Measurements from ENCODE around the gene NCBP3.

NCBP3 gene

DNA sequence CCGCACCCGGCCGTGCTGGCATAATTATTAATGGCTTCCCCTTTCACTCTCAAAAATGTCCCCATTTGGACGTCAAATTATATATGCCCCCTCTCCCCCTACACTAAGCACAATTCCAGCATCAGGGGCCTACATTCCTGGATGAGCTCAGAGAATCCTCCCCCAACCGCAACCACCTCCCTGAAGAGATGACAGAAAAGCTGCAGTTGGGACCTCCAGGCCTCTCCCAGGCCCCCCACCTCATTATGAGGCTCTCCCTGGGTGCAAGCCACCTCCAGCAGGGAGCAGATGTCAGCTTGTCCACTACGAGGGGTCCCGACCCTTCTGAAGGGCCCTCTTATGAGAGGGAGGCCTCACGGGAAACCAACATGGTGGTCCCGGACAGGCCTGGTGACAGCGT lies 18.5 kb upstream of the NCBP3 start:
- H3K9ac ChIP-seq (ENCODE audit: low read depth, low read length), result no peak overlapping the region

DNA sequence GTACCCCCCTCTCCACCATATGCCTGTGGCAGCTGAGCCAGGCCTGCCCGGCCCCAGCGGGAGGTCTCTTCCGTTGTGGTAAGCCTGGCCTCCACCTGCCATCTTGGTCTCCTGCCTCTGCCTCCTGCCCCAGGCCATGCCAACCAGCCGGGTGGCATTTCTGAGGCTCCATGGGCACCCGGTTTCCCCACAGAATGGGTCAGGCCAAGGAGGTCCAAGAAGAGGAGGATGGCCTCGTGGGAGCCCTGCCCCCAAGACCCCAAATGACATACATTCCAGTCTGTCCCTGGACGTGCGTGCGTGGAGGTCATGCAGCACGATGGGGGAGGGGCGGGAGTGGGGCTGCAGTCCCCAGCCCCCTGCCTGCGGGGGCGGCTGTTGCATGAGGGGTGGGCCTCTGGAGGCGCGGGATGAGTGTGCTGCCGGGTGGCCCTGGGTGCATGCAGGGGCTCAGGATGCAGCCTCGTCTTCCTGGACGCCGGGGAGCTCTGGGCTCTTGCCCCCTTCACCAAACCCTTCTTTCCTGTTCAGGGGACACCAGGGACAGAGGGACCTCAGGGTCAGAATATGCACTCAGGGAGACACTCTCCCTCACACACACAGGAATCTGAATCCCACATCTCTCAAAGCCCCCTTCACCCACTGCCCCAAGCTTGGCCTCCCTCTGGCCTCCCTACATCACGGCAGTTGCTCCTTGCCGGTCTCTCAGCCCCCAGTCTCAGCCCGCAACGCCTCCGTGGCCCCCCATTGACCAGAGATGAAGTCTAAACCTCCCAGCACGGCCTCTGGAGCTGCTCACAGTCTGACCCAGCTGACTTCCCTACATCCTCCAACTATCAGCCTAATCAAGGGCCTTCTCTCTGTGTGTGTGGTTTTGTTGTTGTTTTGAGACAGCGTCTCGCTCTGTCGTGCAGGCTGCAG lies 16.0 kb upstream of the NCBP3 start:
- no peak overlapping the region for H2AFZ ChIP-seq (ENCODE audit: low read depth, low read length)
- DNase-seq (no peak), ATAC-seq (ENCODE audit: insufficient read depth, low read depth) (no peak)
- no peak overlapping the region for H3K4me3 ChIP-seq (ENCODE audit: low read depth in 1 of 2, low read length in 2 of 2)
- H3K4me1 ChIP-seq (ENCODE audit: insufficient read depth, low read length), result no peaks in the 10 kb centered on the region
- no peak overlapping the region for H3K4me2 ChIP-seq (ENCODE audit: insufficient read depth, low read length)
- H3K79me2 ChIP-seq (ENCODE audit: insufficient read depth, low read length), result no peaks in the 10 kb centered on the region
- no peak for TF ChIP-seq EZH2 (IDR thresholded peaks at IDR 0.05; ENCODE audit: borderline replicate concordance, low read depth, low read length, severe bottlenecking)
- TF ChIP-seq, protein P1, sequence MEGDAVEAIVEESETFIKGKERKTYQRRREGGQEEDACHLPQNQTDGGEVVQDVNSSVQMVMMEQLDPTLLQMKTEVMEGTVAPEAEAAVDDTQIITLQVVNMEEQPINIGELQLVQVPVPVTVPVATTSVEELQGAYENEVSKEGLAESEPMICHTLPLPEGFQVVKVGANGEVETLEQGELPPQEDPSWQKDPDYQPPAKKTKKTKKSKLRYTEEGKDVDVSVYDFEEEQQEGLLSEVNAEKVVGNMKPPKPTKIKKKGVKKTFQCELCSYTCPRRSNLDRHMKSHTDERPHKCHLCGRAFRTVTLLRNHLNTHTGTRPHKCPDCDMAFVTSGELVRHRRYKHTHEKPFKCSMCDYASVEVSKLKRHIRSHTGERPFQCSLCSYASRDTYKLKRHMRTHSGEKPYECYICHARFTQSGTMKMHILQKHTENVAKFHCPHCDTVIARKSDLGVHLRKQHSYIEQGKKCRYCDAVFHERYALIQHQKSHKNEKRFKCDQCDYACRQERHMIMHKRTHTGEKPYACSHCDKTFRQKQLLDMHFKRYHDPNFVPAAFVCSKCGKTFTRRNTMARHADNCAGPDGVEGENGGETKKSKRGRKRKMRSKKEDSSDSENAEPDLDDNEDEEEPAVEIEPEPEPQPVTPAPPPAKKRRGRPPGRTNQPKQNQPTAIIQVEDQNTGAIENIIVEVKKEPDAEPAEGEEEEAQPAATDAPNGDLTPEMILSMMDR (IDR thresholded peaks at IDR 0.05; ENCODE audit: borderline replicate concordance, extremely low read depth, low read length, poor library complexity, severe bottlenecking), result no peak
- peaks cover 3% of the 10 kb centered on the region; the same call in 1 of the 2 replicates for H3K36me3 ChIP-seq (ENCODE audit: insufficient read depth, low read length)
- H3K27ac ChIP-seq (ENCODE audit: low read length), result no peak overlapping the region
- no peak overlapping the region for H3K9ac ChIP-seq (ENCODE audit: low read depth, low read length)
- H3K27me3 ChIP-seq (ENCODE audit: insufficient read depth, low read length, poor library complexity), result no peaks in the 10 kb centered on the region
- no peaks in the 10 kb centered on the region for H3K9me3 ChIP-seq (ENCODE audit: insufficient read depth, low read length, severe bottlenecking)
- no peaks in the 10 kb centered on the region; the same call in 1 of the 2 replicates for H4K20me1 ChIP-seq (ENCODE audit: insufficient read depth, low read length)

More for the DNA sequence above, 18.5 kb upstream of the NCBP3 start:
- no peak for ATAC-seq (ENCODE audit: insufficient read depth, low read depth)
- TF ChIP-seq, protein P1 (IDR thresholded peaks at IDR 0.05; ENCODE audit: borderline replicate concordance, extremely low read depth, low read length, poor library complexity, severe bottlenecking), result no peak
- TF ChIP-seq EZH2 (IDR thresholded peaks at IDR 0.05; ENCODE audit: borderline replicate concordance, low read depth, low read length, severe bottlenecking), result no peak
- Histone ChIP-seq H3K4me3 (ENCODE audit: low read depth in 1 of 2, low read length in 2 of 2) (no peak overlapping the region), H3K79me2 (ENCODE audit: insufficient read depth, low read length) (no peaks in the 10 kb centered on the region), H3K9me3 (ENCODE audit: insufficient read depth, low read length, severe bottlenecking) (no peaks in the 10 kb centered on the region), H3K27me3 (ENCODE audit: insufficient read depth, low read length, poor library complexity) (no peaks in the 10 kb centered on the region), H2AFZ (ENCODE audit: low read depth, low read length) (no peak overlapping the region), H3K4me2 (ENCODE audit: insufficient read depth, low read length) (no peak overlapping the region), H3K27ac (ENCODE audit: low read length) (no peak overlapping the region), H3K4me1 (ENCODE audit: insufficient read depth, low read length) (no peaks in the 10 kb centered on the region), H4K20me1 (ENCODE audit: insufficient read depth, low read length) (no peaks in the 10 kb centered on the region; the same call in 1 of the 2 replicates), H3K36me3 (ENCODE audit: insufficient read depth, low read length) (peaks cover 3% of the 10 kb centered on the region; the same call in 1 of the 2 replicates)
- DNase-seq, result no peak

DNA sequence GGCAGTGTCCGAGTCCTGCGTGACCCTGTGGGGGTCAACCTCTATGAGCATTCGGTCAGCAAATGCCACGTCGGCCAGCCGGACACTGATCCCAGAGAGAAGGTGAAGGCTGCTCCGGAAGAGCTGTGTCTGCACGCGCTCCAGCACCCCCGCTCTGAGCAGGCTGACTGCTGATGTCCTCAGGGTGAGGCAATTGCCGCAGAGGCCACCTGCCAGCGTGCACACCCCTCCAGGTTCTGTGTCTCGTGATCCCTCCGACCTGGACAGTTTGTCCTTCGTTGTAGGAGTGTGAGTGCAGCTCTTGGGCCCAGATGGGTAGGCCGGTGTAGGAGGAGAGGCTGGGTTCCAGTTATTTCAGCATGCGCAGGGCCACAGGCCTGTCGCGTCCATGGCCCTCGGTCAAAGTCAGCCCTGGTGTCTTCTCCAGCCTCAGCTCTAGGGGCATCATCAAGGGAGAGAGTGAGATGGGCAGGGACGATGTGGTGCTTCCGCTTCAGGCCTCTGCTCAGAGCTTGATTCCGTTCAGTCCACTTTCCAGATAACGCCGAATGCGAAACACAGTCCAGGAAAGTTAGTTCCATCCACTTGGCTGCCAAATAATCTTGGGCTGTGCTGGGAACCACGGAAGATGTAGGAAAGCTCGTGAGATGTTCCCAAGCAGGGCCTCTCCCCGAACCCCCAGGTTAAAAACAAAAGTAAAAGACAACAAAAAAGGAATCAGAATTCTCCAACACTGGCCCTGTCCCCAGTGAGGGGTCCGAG lies 15.1 kb upstream of the NCBP3 start:
- Histone ChIP-seq H3K4me1 (ENCODE audit: insufficient read depth, low read length) (no peaks in the 10 kb centered on the region), H3K27me3 (ENCODE audit: insufficient read depth, low read length, poor library complexity) (no peaks in the 10 kb centered on the region), H3K4me2 (ENCODE audit: insufficient read depth, low read length) (no peak overlapping the region), H3K36me3 (ENCODE audit: insufficient read depth, low read length) (peaks cover 3% of the 10 kb centered on the region; the same call in 1 of the 2 replicates), H3K4me3 (ENCODE audit: low read depth in 1 of 2, low read length in 2 of 2) (no peak overlapping the region), H3K9me3 (ENCODE audit: insufficient read depth, low read length, severe bottlenecking) (no peaks in the 10 kb centered on the region), H3K79me2 (ENCODE audit: insufficient read depth, low read length) (no peaks in the 10 kb centered on the region), H3K9ac (ENCODE audit: low read depth, low read length) (no peak overlapping the region), H3K27ac (ENCODE audit: low read length) (no peak overlapping the region), H4K20me1 (ENCODE audit: insufficient read depth, low read length) (no peaks in the 10 kb centered on the region; the same call in 1 of the 2 replicates), H2AFZ (ENCODE audit: low read depth, low read length) (no peak overlapping the region)
- no peak for TF ChIP-seq EZH2 (IDR thresholded peaks at IDR 0.05; ENCODE audit: borderline replicate concordance, low read depth, low read length, severe bottlenecking)
- TF ChIP-seq, protein P1 (IDR thresholded peaks at IDR 0.05; ENCODE audit: borderline replicate concordance, extremely low read depth, low read length, poor library complexity, severe bottlenecking), result no peak
- no peak for DNase-seq
- ATAC-seq (ENCODE audit: insufficient read depth, low read depth), result no peak

Data from DND-41 (cell line).